Mucosa of descending colon (tissue), 3 donors: ENCODE data around the gene EBLN1. TPM values are rescaled to one million over a fixed set of nuclear protein-coding genes. Genes with fewer than 3 reads are reported as not detected.

Experiments
- ATAC-seq: fragments of 200-7000 bp; cut with Tn5 transposase; one replicate; pipeline ENCODE4 v1.9.1; 2020; ENCODE audit warnings: mild to moderate bottlenecking, moderate library complexity
- DNase-seq, 3 donors: peaks; one replicate each; pipeline ENCODE4 v3.0.0-alpha.2; 2020
- H3K36me3 ChIP-seq: fragments of 200-600 bp; one replicate; pipeline ENCODE4 v1.8.0; 2021; ENCODE audit warnings: low read depth, mild to moderate bottlenecking
- H3K4me1 ChIP-seq: fragments of 200-600 bp; one replicate; pipeline ENCODE4 v1.8.0; 2021; ENCODE audit warnings: low read depth, mild to moderate bottlenecking
- H3K4me3 ChIP-seq: fragments of 200-600 bp; one replicate; pipeline ENCODE4 v1.8.0; 2021; ENCODE audit warnings: mild to moderate bottlenecking
- H3K9me3 ChIP-seq: fragments of 200-600 bp; one replicate; pipeline ENCODE4 v1.8.0; 2021; ENCODE audit warnings: mild to moderate bottlenecking
- CTCF ChIP-seq: fragments of 200-600 bp; IDR thresholded peaks from one replicate; pipeline ENCODE4 v1.8.0; 2022; ENCODE audit warnings: antibody characterized with exemption, mild to moderate bottlenecking
- intact Hi-C, 2 donors: fragments of 100-400 bp; cut with DNase I in 1 of 2; cut with micrococcal nuclease in 1 of 2; formaldehyde crosslinking; loops; one replicate each; pipeline versions ENCODE4 v1.11.0 to v1.11.1; 2022; cut with DNase I, micrococcal nuclease
- long read RNA-seq, 2 donors: library from polyadenylated mRNA; unstranded; transcript quantifications; one replicate each; pipeline ENCODE4 v2.0.0, GENCODE V29; 2019 to 2021
- total RNA-seq, 3 donors: library from RNA; stranded (reverse); fragmentation: NEBNext Ultra II Directional in 2 of 3; extraction: Animal tissue kit (Norgen Biotek cat#: 25700) in 2 of 3; gene quantifications; one replicate each; pipeline versions ENCODE4 v1.2.1 to v1.2.4, GENCODE V29; 2021 to 2023
- donor health status: DM: no; HTN: no; CAD: no; lungs with moderate emphysema.
- donor health status: DM: no; HTN: no; CAD: no.
- donor health status: DM: no; HTN: yes; CAD: no.

Gene EBLN1
- not detected for total RNA-seq
- long read RNA-seq, donor 1 = 0 reads
- long read RNA-seq, donor 2 = 0 reads

GRCh38 chr10:22217842-22218241 is at the start of gene EBLN1:
Gene EBLN1, minus strand, starts transcription at chr10:22218015. Its CDS starts 8,032 bp downstream, at chr10:22209983.
- DNase-seq (no peak), ATAC-seq (no peak)
- Histone ChIP-seq H3K9me3 (no peaks in the 10 kb centered on the region), H3K36me3 (no peaks in the 10 kb centered on the region), H3K4me1 (no peaks in the 10 kb centered on the region), H3K4me3 (no peak within 1 kb of the TSS)
- intact Hi-C loops = no loop called here
- no peak for TF ChIP-seq CTCF

GRCh38 chr10:22265839-22266537 is 48.2 kb upstream of the EBLN1 start:
- intact Hi-C loops = no loop called here
- ATAC-seq (no peak), DNase-seq (no peak)
- Histone ChIP-seq H3K4me3 (no peak overlapping the region), H3K36me3 (no peaks in the 10 kb centered on the region), H3K4me1 (no peaks in the 10 kb centered on the region), H3K9me3 (no peaks in the 10 kb centered on the region)
- TF ChIP-seq CTCF = no peak

GRCh38 chr10:22263106-22263505 is 45.3 kb upstream of the EBLN1 start:
- no peaks in the 10 kb centered on the region for H3K9me3 ChIP-seq
- H3K4me1 ChIP-seq = no peaks in the 10 kb centered on the region
- DNase-seq (no peak), ATAC-seq (no peak)
- H3K4me3 ChIP-seq = no peak overlapping the region
- no peaks in the 10 kb centered on the region for H3K36me3 ChIP-seq
- no peak for TF ChIP-seq CTCF
- intact Hi-C loops = no loop called here

- Histone ChIP-seq H3K9me3 (no peaks in the 10 kb centered on the region), H3K4me1 (no peaks in the 10 kb centered on the region), H3K36me3 (no peaks in the 10 kb centered on the region), H3K4me3 (no peak overlapping the region)
- ATAC-seq = no peak
- TF ChIP-seq CTCF = no peak
- intact Hi-C loops = no loop called here
- DNase-seq = no peak
Measured at GRCh38 chr10:22259280-22259679, 41.5 kb upstream of the EBLN1 start.

- no peaks in the 10 kb centered on the region for H3K36me3 ChIP-seq
- no peaks in the 10 kb centered on the region for H3K4me1 ChIP-seq
- ATAC-seq (no peak), DNase-seq (no peak)
- TF ChIP-seq CTCF = no peak
- intact Hi-C loops = no loop called here
- no peak overlapping the region for H3K4me3 ChIP-seq
- H3K9me3 ChIP-seq = no peaks in the 10 kb centered on the region
Measured at GRCh38 chr10:22258471-22258870, 40.7 kb upstream of the EBLN1 start.
